Inflammatory macrophage treated with lipopolysaccharide for 1 hour (primary cell): ENCODE results near the gene NFE2.
"Not testable (repeated sequence)": the region's sequence is repeated elsewhere in the genome, so short reads cannot be mapped to it uniquely, and the experiment has no call there.

ENCODE experiments used
- DNase-seq, 2 donors: peaks; one replicate each; pipeline ENCODE4 v3.0.0-alpha.2; 2020 to 2022

Gene NFE2

GRCh38 chr12:54300732-54301427, at the start of gene NFE2:
NFE2 (minus strand) TSS chr12:54301015; CDS start chr12:54295248, 5,767 bp downstream.
- peak; percentile 41 to 58 for DNase-seq

DNA sequence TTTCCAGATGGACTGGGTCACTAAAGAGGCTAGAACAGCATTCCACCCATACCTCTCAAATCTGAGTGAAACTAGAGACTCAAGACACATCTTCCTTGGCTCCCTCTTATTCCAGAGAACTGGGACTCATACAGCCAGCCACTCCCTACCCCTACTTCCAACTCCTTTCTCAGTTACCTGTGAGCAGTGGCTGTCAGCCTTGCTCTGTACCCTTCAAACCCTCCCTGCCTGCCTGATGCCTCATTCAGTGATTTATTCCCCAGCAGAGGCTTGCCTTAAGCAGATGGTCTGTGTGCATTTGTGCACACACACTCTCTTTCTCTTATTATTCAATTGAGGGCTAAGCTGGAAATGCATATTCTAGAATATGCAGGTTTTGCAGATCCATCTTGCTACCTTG, 48.9 kb upstream of the NFE2 start:
- no peak for DNase-seq

DNA sequence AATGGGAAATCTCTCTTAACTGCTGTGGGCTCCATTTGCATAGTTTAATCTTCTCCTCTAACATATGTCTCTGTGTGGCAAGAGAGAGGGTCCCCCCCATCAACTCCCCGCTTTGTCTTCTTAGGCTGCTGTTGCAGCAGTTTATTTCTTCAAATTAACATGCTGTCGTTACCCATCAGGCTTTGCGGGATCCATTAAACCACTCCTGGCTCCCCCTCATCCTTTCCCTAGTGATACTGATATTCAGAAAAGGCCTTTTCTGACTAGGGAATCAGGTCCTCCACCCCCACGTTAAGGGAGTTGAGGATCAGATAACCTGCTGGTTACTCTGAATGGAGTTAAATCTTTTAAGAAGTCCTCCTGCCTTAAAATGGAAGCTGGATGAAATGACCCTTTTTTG, 48.2 kb upstream of the NFE2 start:
- no peak for DNase-seq

GRCh38 chr12:54341378-54342300, 40.8 kb upstream of the NFE2 start:
- no peak for DNase-seq

DNA sequence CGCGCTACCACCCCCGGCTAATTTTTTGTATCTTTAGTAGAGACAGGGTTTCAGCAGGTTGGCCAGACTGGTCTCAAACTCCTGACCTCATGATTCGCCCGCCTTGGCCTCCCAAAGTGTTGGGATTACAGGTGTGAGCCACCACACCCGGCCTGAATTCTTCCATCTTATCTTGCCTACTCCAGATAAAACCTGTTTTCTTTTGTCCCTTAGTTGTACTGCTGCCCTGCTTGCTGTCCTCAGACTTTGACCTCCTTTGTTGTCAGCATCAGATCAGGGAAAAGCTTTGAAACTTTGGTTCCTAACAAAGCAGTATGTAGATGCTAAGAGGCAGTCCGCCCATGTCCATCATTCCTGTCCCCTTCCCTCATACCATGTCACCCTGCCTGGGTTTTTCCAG, 40.0 kb upstream of the NFE2 start:
- DNase-seq = no peak

- DNase-seq = no peak
These were observed 38.0 kb upstream of the NFE2 start for GRCh38 chr12:54338698-54339296.

GRCh38 chr12:54337854-54338650, 37.2 kb upstream of the NFE2 start:
- no peak for DNase-seq

DNA sequence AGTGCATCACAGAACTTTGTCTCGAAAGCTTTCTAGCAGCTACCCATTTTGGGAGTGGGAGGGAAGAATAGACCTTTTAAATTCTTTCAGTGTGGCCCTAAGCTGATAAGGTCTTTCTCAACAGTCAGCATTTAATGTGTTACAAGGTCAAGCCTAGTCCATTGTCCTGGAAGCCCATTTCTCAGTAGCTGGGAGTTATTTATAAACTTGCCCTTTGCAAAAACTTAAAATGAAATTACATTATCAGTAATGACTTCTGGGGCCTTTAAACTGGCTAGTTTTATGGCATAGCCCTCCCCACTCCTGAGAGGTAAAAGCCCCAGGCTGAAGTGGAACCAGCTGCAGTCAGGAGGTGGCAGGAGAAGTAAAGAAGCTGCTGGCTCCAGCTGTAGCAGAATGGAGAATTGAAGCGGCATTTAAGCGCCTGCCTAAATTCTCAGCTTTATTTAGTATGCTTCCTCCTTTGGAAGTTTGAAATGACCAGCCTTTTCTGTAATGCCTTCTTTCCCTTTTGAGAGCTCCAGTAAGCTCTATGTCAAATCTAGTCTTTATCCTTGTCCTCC, 36.5 kb upstream of the NFE2 start:
- peak; percentile 32 to 40 for DNase-seq

- DNase-seq = no peak
These were observed 32.7 kb upstream of the NFE2 start for GRCh38 chr12:54333420-54334034.

GRCh38 chr12:54331461-54331860, 30.6 kb upstream of the NFE2 start:
- DNase-seq = no peak

- no peak for DNase-seq
These were observed 29.6 kb upstream of the NFE2 start for GRCh38 chr12:54330442-54330841.

DNA sequence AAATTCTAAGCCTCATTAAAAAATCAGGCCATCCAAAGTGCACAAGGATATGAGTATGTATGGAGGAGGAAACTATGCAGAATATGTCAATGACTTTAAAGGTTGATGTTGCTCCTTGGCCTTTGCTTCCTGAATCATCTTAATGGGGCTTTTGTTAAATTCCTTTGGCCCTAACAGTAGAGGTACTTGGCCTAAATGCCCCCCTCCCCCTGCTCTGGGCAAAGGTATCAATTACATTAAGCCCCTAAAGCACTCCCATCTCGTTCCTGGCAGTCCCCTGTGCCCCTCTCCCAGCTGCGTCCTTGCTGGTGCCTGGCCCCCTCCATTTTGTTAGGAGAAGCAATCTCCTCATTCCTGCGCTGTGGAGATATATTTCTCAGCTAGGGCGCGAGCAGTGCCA, 28.9 kb upstream of the NFE2 start:
- DNase-seq = no peak

DNA sequence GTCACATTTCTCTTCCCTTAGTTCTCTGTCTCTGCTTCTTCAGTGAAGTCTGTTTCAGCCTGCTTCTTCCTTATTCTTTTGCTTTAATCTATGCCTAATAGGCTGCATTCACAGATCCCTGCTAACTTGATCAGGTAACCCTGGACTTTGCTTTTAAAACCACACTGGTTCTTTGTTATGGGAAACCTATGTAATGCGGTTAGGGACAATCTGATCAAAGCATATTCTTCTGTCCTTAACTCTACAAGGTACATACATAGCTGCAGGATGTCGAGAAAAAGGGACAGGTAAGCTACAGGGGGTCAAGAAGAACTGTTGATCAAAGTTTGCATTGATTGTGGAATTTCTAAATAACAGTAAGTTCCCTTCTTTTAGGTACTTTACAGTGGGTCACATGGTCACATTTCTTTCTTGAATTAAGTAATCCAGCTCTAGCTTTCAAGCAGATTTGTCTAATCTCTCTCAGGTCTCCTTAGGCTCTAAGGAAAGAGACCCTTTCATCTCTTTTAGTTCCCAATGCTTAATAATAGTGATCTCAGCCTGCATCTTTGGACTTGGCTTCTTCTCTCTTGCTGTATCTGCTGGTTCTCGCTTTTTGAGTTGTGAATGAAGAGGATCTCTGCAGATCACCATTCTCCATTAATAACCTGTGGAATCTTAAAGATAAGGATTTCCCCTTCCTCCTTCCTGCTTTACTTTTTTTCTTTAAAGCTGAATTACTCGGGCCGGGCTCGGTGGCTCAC, 28.0 kb upstream of the NFE2 start:
- DNase-seq = peak; percentile 35 to 45

GRCh38 chr12:54325442-54326109, 24.8 kb upstream of the NFE2 start:
- not testable (repeated sequence) for DNase-seq

- DNase-seq = peak; percentile 98 to 100
These were observed 24.0 kb upstream of the NFE2 start, which contains the start of gene COPZ1 for GRCh38 chr12:54324617-54325441. COPZ1 (plus strand) TSS chr12:54325131; CDS start chr12:54325164, 33 bp downstream.

DNA sequence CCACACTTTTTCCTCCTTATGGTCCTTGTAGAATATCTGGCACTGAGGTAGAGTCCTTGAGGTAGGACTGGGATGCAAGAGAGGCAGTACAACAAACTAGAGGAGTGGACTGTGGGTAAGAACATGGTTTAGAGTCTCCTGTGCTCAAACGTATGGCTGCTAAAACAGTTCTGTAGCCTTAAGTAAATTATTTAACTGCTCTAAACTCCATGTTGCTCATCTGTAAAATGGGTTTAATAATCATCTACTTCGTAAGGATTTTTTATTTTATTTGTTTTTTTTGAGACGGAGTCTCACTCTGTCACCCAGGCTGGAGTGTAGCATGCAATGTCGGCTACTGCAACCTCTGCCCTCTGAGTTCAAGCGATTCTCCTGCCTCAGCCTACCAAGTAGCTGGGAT, 20.5 kb upstream of the NFE2 start:
- DNase-seq = no peak

DNA sequence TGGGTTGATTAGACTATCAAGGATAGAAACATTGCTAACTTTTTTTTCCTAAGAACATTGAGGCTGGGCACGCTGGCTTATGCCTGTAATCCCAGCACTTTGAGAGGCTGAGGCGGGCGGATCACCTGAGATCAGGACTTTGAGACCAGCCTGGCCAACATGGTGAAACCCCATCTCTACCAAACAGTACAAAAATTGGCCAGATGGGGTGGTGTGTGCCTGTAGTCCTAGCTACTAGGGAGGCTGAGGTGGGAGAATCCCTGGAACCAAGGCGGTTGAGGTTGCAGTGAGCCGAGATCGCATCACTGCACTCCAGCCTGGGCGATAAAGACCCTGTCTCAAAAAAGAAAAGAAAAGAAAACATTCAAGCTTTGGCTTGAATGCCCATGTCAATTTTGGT, 11.5 kb upstream of the NFE2 start:
- not testable (repeated sequence) for DNase-seq

GRCh38 chr12:54311051-54311450, 10.2 kb upstream of the NFE2 start:
- no peak for DNase-seq

DNA sequence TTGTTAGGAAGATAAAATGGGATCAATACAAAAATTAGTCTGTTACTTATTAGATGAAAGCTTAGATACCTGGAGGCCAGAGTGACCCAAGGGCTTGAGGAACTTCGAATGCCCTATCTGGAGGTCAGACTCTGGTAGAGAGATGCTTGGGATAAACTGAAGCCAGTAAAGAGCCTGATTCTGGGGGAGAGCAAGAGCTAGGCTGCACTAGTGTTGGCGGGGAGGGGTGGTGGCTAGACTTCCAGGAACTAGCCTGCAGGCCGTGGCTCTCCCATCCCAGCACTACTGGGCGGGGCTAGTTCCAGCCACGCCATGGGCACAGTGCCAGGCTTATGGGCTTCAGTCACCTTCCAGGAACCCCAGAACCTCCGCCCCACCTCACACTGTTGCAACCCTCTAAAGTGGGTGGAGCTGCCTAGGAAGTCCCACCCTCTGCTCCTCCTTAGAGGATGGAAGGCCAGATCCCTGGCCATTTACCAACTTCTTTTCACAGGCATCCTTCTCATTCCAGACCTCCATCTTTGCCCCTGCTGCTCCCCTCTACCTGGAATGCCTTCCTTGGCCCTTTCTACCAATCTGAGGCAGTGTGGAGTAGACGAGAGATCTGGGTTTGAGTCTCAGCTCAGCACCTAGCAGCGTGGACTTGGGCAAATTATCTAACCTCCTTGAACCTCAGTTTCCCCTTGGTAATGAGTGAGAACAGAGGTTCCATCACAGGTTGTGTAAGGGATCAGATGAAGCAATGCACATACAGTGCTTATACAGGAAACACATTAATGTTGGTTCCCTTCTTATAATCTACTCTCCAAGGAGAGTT, 6.3 kb upstream of the NFE2 start:
- peak; percentile 84 to 89 for DNase-seq
